A549 treated with ZK216348 at 1 μM for 4 hours (cell line): ENCODE results near the gene CCDC126. TPM values are rescaled to one million over a fixed set of nuclear protein-coding genes. Genes with fewer than 3 reads are reported as not detected.

Experiments
- total RNA-seq: library from RNA; stranded (reverse); fragments of 200-300 nt; extraction: Qiagen RNA extraction; gene quantifications from 5 replicates; pipeline ENCODE4 v1.2.3, GENCODE V29; 2022; ENCODE audit warnings: low read depth

CCDC126 gene
- 2.2 to 3.6 TPM (median 3.0 TPM) in 5 replicates for total RNA-seq

GRCh38 chr7:23597094-23598091, at the start of gene CCDC126:
CCDC126 (plus strand) TSS chr7:23597382; CDS start chr7:23611316, 13,934 bp downstream.

GRCh38 chr7:23679898-23680413, 82.8 kb downstream of the CCDC126 start, which contains the start of gene FAM221A:
FAM221A (plus strand) TSS chr7:23680199; CDS start chr7:23680219, 20 bp downstream.

Other genes starting within 250 kb of the CCDC126 start
- 19.2 to 34.3 TPM (median 24.8 TPM) in 5 replicates for gene IGF2BP3, start 126.9 kb upstream of the CCDC126 start, total RNA-seq
- gene TRA2A, start 65.4 kb upstream of the CCDC126 start, total RNA-seq = 69.1 to 88.0 TPM (median 80.7 TPM) in 5 replicates
- gene FAM221A, start 82.8 kb downstream of the CCDC126 start, total RNA-seq = 0.15 to 0.60 TPM (median 0.22 TPM) in 5 replicates
- 0.55 to 1.2 TPM (median 0.66 TPM) in 5 replicates for gene STK31, start 112.8 kb downstream of the CCDC126 start, total RNA-seq